ENCODE data around the gene C1orf226.
"Not testable (repeated sequence)": the region's sequence is repeated elsewhere in the genome, so short reads cannot be mapped to it uniquely, and the experiment has no call there.

The C1orf226 gene

GRCh38 chr1:162351246-162351842 lies 30.2 kb upstream of the C1orf226 start:
- H2AK5ac ChIP-seq (ENCODE audit: low read depth, low read length): no peak overlapping the region
- H3K36me3 ChIP-seq (replicated peaks in 1 of 2; ENCODE audit: control insufficient read depth in 2 of 2, insufficient read depth in 2 of 2, low read length in 2 of 2): peaks cover 4 to 30% of the 10 kb centered on the region in 2 donors
- H3K27me3 ChIP-seq (ENCODE audit: control insufficient read depth in 3 of 3, insufficient read depth in 3 of 3, low read depth in 1 of 3, low read length in 3 of 3): no peaks in the 10 kb centered on the region
- no peaks in the 10 kb centered on the region for H3K9me3 ChIP-seq (replicated peaks in 1 of 2; ENCODE audit: control insufficient read depth in 2 of 2, insufficient read depth in 1 of 2, low read depth in 1 of 2, low read length in 2 of 2)
- H3K4me3 ChIP-seq (ENCODE audit: low read length in 2 of 2): no peak overlapping the region
- H3K4ac ChIP-seq (ENCODE audit: low read length): no peak overlapping the region
- no peak overlapping the region for H2AFZ ChIP-seq (ENCODE audit: low read length)
- H3K18ac ChIP-seq (ENCODE audit: low read length): no peak overlapping the region
- H3K4me2 ChIP-seq (ENCODE audit: insufficient read depth, low read length, poor library complexity, severe bottlenecking): no peak overlapping the region
- H3K4me1 ChIP-seq (ENCODE audit: control insufficient read depth in 2 of 2, insufficient read depth in 1 of 2, low read depth in 1 of 2, low read length in 2 of 2): peaks cover 6 to 9% of the 10 kb centered on the region in 2 donors
- H2BK15ac ChIP-seq (ENCODE audit: low read length): no peak overlapping the region
- H4K91ac ChIP-seq (ENCODE audit: low read depth, low read length, poor library complexity): no peak overlapping the region
- no peak for DNase-seq (ENCODE audit: low spot score)
- H3K79me1 ChIP-seq (ENCODE audit: low read depth, low read length): no peaks in the 10 kb centered on the region
- H2BK120ac ChIP-seq (ENCODE audit: low read depth, low read length): no peak overlapping the region
- WGBS, 2 donors (ENCODE audit: extremely low coverage in 2 of 2, insufficient read length in 2 of 2, insufficient replicate concordance in 1 of 2): no CpG with 5 or more reads among the region's 6 CpGs
- no peak overlapping the region for H2BK12ac ChIP-seq (ENCODE audit: low read length)
- no peak overlapping the region for H3K9ac ChIP-seq (ENCODE audit: low read depth, low read length, poor library complexity)
- H3K23ac ChIP-seq (ENCODE audit: low read depth, low read length, poor library complexity): no peak overlapping the region
- H2BK5ac ChIP-seq (ENCODE audit: low read length): no peak overlapping the region
- H3K14ac ChIP-seq (ENCODE audit: low read length): no peak overlapping the region
- no peak overlapping the region for H3K27ac ChIP-seq (replicated peaks; ENCODE audit: low read length)
- H4K8ac ChIP-seq (ENCODE audit: low read depth, low read length): no peak overlapping the region

- H3K4me2 ChIP-seq (ENCODE audit: insufficient read depth, low read length, poor library complexity, severe bottlenecking); H3K9ac ChIP-seq (ENCODE audit: low read depth, low read length, poor library complexity); H2AFZ ChIP-seq (ENCODE audit: low read length); H2BK12ac ChIP-seq (ENCODE audit: low read length); H3K18ac ChIP-seq (ENCODE audit: low read length); H3K27me3 ChIP-seq (ENCODE audit: control insufficient read depth in 3 of 3, insufficient read depth in 3 of 3, low read depth in 1 of 3, low read length in 3 of 3); H3K9me3 ChIP-seq (replicated peaks in 1 of 2; ENCODE audit: control insufficient read depth in 2 of 2, insufficient read depth in 1 of 2, low read depth in 1 of 2, low read length in 2 of 2); H4K8ac ChIP-seq (ENCODE audit: low read depth, low read length); H4K91ac ChIP-seq (ENCODE audit: low read depth, low read length, poor library complexity); H2AK5ac ChIP-seq (ENCODE audit: low read depth, low read length); H2BK15ac ChIP-seq (ENCODE audit: low read length); DNase-seq (ENCODE audit: low spot score); H3K14ac ChIP-seq (ENCODE audit: low read length); H3K27ac ChIP-seq (replicated peaks; ENCODE audit: low read length); H2BK5ac ChIP-seq (ENCODE audit: low read length); H3K4me1 ChIP-seq (ENCODE audit: control insufficient read depth in 2 of 2, insufficient read depth in 1 of 2, low read depth in 1 of 2, low read length in 2 of 2); H3K79me1 ChIP-seq (ENCODE audit: low read depth, low read length); H3K23ac ChIP-seq (ENCODE audit: low read depth, low read length, poor library complexity); H3K4ac ChIP-seq (ENCODE audit: low read length); H2BK120ac ChIP-seq (ENCODE audit: low read depth, low read length); H3K4me3 ChIP-seq (ENCODE audit: low read length in 2 of 2): not testable (repeated sequence)
- H3K36me3 ChIP-seq (replicated peaks in 1 of 2; ENCODE audit: control insufficient read depth in 2 of 2, insufficient read depth in 2 of 2, low read length in 2 of 2): peaks cover 5 to 35% of the 10 kb centered on the region in 2 donors
- no CpG with 5 or more reads among the region's 4 CpGs for WGBS, 2 donors (ENCODE audit: extremely low coverage in 2 of 2, insufficient read length in 2 of 2, insufficient replicate concordance in 1 of 2)
Measured at GRCh38 chr1:162351874-162352273, 29.7 kb upstream of the C1orf226 start.

- Histone ChIP-seq H4K91ac (ENCODE audit: low read depth, low read length, poor library complexity) (no peak overlapping the region), H3K14ac (ENCODE audit: low read length) (no peak overlapping the region), H3K27ac (replicated peaks; ENCODE audit: low read length) (no peak overlapping the region), H2AK5ac (ENCODE audit: low read depth, low read length) (no peak overlapping the region), H3K18ac (ENCODE audit: low read length) (no peak overlapping the region), H3K79me1 (ENCODE audit: low read depth, low read length) (no peaks in the 10 kb centered on the region), H3K23ac (ENCODE audit: low read depth, low read length, poor library complexity) (no peak overlapping the region), H3K4me1 (ENCODE audit: control insufficient read depth in 2 of 2, insufficient read depth in 1 of 2, low read depth in 1 of 2, low read length in 2 of 2) (peaks cover 6 to 9% of the 10 kb centered on the region in 2 donors), H3K4me3 (ENCODE audit: low read length in 2 of 2) (no peak overlapping the region), H3K9ac (ENCODE audit: low read depth, low read length, poor library complexity) (no peak overlapping the region), H4K8ac (ENCODE audit: low read depth, low read length) (no peak overlapping the region), H3K36me3 (replicated peaks in 1 of 2; ENCODE audit: control insufficient read depth in 2 of 2, insufficient read depth in 2 of 2, low read length in 2 of 2) (peaks cover 7 to 38% of the 10 kb centered on the region in 2 donors), H3K4me2 (ENCODE audit: insufficient read depth, low read length, poor library complexity, severe bottlenecking) (no peak overlapping the region), H2BK15ac (ENCODE audit: low read length) (no peak overlapping the region), H3K9me3 (replicated peaks in 1 of 2; ENCODE audit: control insufficient read depth in 2 of 2, insufficient read depth in 1 of 2, low read depth in 1 of 2, low read length in 2 of 2) (no peaks in the 10 kb centered on the region), H2AFZ (ENCODE audit: low read length) (no peak overlapping the region), H3K27me3 (ENCODE audit: control insufficient read depth in 3 of 3, insufficient read depth in 3 of 3, low read depth in 1 of 3, low read length in 3 of 3) (no peaks in the 10 kb centered on the region), H3K4ac (ENCODE audit: low read length) (no peak overlapping the region), H2BK5ac (ENCODE audit: low read length) (no peak overlapping the region), H2BK120ac (ENCODE audit: low read depth, low read length) (no peak overlapping the region), H2BK12ac (ENCODE audit: low read length) (no peak overlapping the region)
- no CpG with 5 or more reads among the region's 9 CpGs for WGBS, 2 donors (ENCODE audit: extremely low coverage in 2 of 2, insufficient read length in 2 of 2, insufficient replicate concordance in 1 of 2)
- no peak for DNase-seq (ENCODE audit: low spot score)
Measured at GRCh38 chr1:162353078-162353477, 28.4 kb upstream of the C1orf226 start.

- no CpG with 5 or more reads among the region's 5 CpGs for WGBS, 2 donors (ENCODE audit: extremely low coverage in 2 of 2, insufficient read length in 2 of 2, insufficient replicate concordance in 1 of 2)
- no peak overlapping the region for H4K91ac ChIP-seq (ENCODE audit: low read depth, low read length, poor library complexity)
Measured at GRCh38 chr1:162353702-162354101, 27.8 kb upstream of the C1orf226 start.

More at GRCh38 chr1:162353702-162354101, 27.8 kb upstream of the C1orf226 start:
- Histone ChIP-seq H2BK12ac (ENCODE audit: low read length) (no peak overlapping the region), H3K4ac (ENCODE audit: low read length) (no peak overlapping the region), H3K4me1 (ENCODE audit: control insufficient read depth in 2 of 2, insufficient read depth in 1 of 2, low read depth in 1 of 2, low read length in 2 of 2) (peaks cover 6 to 9% of the 10 kb centered on the region in 2 donors), H2BK5ac (ENCODE audit: low read length) (no peak overlapping the region), H4K8ac (ENCODE audit: low read depth, low read length) (no peak overlapping the region), H2BK120ac (ENCODE audit: low read depth, low read length) (peak overlapping the region; percentile 9), H3K14ac (ENCODE audit: low read length) (no peak overlapping the region), H3K27me3 (ENCODE audit: control insufficient read depth in 3 of 3, insufficient read depth in 3 of 3, low read depth in 1 of 3, low read length in 3 of 3) (no peaks in the 10 kb centered on the region), H3K18ac (ENCODE audit: low read length) (peak overlapping the region; percentile 41), H3K36me3 (replicated peaks in 1 of 2; ENCODE audit: control insufficient read depth in 2 of 2, insufficient read depth in 2 of 2, low read length in 2 of 2) (peaks cover 7 to 42% of the 10 kb centered on the region in 2 donors), H3K79me1 (ENCODE audit: low read depth, low read length) (no peaks in the 10 kb centered on the region), H3K27ac (replicated peaks; ENCODE audit: low read length) (no peak overlapping the region), H3K9ac (ENCODE audit: low read depth, low read length, poor library complexity) (no peak overlapping the region), H3K4me3 (ENCODE audit: low read length in 2 of 2) (no peak overlapping the region), H2BK15ac (ENCODE audit: low read length) (peak overlapping the region; percentile 42), H2AFZ (ENCODE audit: low read length) (no peak overlapping the region), H2AK5ac (ENCODE audit: low read depth, low read length) (no peak overlapping the region), H3K4me2 (ENCODE audit: insufficient read depth, low read length, poor library complexity, severe bottlenecking) (no peak overlapping the region), H3K23ac (ENCODE audit: low read depth, low read length, poor library complexity) (no peak overlapping the region), H3K9me3 (replicated peaks in 1 of 2; ENCODE audit: control insufficient read depth in 2 of 2, insufficient read depth in 1 of 2, low read depth in 1 of 2, low read length in 2 of 2) (no peaks in the 10 kb centered on the region)
- no peak for DNase-seq (ENCODE audit: low spot score)

Measured in neuronal stem cell (in vitro differentiated cells).